ENCODE data around the gene GTF2F2.

GTF2F2 gene

GRCh38 chr13:45119991-45120864 lies at the start of gene GTF2F2:
Gene GTF2F2 (plus strand): TSS chr13:45120510. CDS start chr13:45120656, 146 bp downstream.
- DNase-seq (ENCODE audit: extremely low spot score, insufficient read length, low read depth) (peak; percentile 84), FAIRE-seq (peak; percentile 96)

GRCh38 chr13:45073809-45074208 lies 46.5 kb upstream of the GTF2F2 start:
- FAIRE-seq (no peak), DNase-seq (ENCODE audit: extremely low spot score, insufficient read length, low read depth) (no peak)

- FAIRE-seq (no peak), DNase-seq (ENCODE audit: extremely low spot score, insufficient read length, low read depth) (no peak)
Measured at GRCh38 chr13:45074721-45075120, 45.6 kb upstream of the GTF2F2 start.

- DNase-seq (ENCODE audit: extremely low spot score, insufficient read length, low read depth) (no peak), FAIRE-seq (no peak)
Measured at GRCh38 chr13:45078003-45078402, 42.3 kb upstream of the GTF2F2 start.

GRCh38 chr13:45082964-45083363 lies 37.3 kb upstream of the GTF2F2 start:
- no peak for FAIRE-seq

GRCh38 chr13:45084515-45084914 lies 35.8 kb upstream of the GTF2F2 start:
- no peak for DNase-seq (ENCODE audit: extremely low spot score, insufficient read length, low read depth)
- FAIRE-seq: no peak

More at GRCh38 chr13:45082964-45083363, 37.3 kb upstream of the GTF2F2 start:
- no peak for DNase-seq (ENCODE audit: extremely low spot score, insufficient read length, low read depth)

GRCh38 chr13:45086484-45086883 lies 33.8 kb upstream of the GTF2F2 start:
- FAIRE-seq (no peak), DNase-seq (ENCODE audit: extremely low spot score, insufficient read length, low read depth) (no peak)

- DNase-seq (ENCODE audit: extremely low spot score, insufficient read length, low read depth) (no peak), FAIRE-seq (no peak)
Measured at GRCh38 chr13:45092663-45093062, 27.6 kb upstream of the GTF2F2 start.

- DNase-seq (ENCODE audit: extremely low spot score, insufficient read length, low read depth): no peak
Measured at GRCh38 chr13:45100573-45101262, 19.6 kb upstream of the GTF2F2 start.

GRCh38 chr13:45101327-45102018 lies 18.8 kb upstream of the GTF2F2 start:
- DNase-seq (ENCODE audit: extremely low spot score, insufficient read length, low read depth) (no peak), FAIRE-seq (no peak)

More at GRCh38 chr13:45100573-45101262, 19.6 kb upstream of the GTF2F2 start:
- no peak for FAIRE-seq

GRCh38 chr13:45102136-45102507 lies 18.2 kb upstream of the GTF2F2 start:
- DNase-seq (ENCODE audit: extremely low spot score, insufficient read length, low read depth) (no peak), FAIRE-seq (no peak)

- DNase-seq (ENCODE audit: extremely low spot score, insufficient read length, low read depth) (no peak), FAIRE-seq (no peak)
Measured at GRCh38 chr13:45103449-45103848, 16.9 kb upstream of the GTF2F2 start.

GRCh38 chr13:45104261-45104660 lies 16.0 kb upstream of the GTF2F2 start:
- FAIRE-seq (no peak), DNase-seq (ENCODE audit: extremely low spot score, insufficient read length, low read depth) (no peak)

GRCh38 chr13:45105895-45106294 lies 14.4 kb upstream of the GTF2F2 start:
- DNase-seq (ENCODE audit: extremely low spot score, insufficient read length, low read depth): no peak

GRCh38 chr13:45107539-45107938 lies 12.8 kb upstream of the GTF2F2 start:
- FAIRE-seq: no peak

More at GRCh38 chr13:45105895-45106294, 14.4 kb upstream of the GTF2F2 start:
- no peak for FAIRE-seq

GRCh38 chr13:45108716-45109101 lies 11.6 kb upstream of the GTF2F2 start:
- FAIRE-seq (no peak), DNase-seq (ENCODE audit: extremely low spot score, insufficient read length, low read depth) (no peak)

More at GRCh38 chr13:45107539-45107938, 12.8 kb upstream of the GTF2F2 start:
- no peak for DNase-seq (ENCODE audit: extremely low spot score, insufficient read length, low read depth)

GRCh38 chr13:45109102-45109720 lies 11.1 kb upstream of the GTF2F2 start:
- FAIRE-seq (peak; percentile 91), DNase-seq (ENCODE audit: extremely low spot score, insufficient read length, low read depth) (peak; percentile 22)

GRCh38 chr13:45113233-45114224 lies 6.8 kb upstream of the GTF2F2 start:
- FAIRE-seq (no peak), DNase-seq (ENCODE audit: extremely low spot score, insufficient read length, low read depth) (no peak)

GRCh38 chr13:45119469-45119990 lies 780 bp upstream of the GTF2F2 start:
- DNase-seq (ENCODE audit: extremely low spot score, insufficient read length, low read depth) (no peak), FAIRE-seq (no peak)
